GM19452 (cell line): ENCODE measurements around the gene EXOG.

Experiments used
- ATAC-seq: cut with Tn5 transposase; IDR thresholded peaks from one replicate; pipeline ENCODE4 v1.9.1; 2021; ENCODE audit not compliant: unreplicated experiment

EXOG gene

DNA sequence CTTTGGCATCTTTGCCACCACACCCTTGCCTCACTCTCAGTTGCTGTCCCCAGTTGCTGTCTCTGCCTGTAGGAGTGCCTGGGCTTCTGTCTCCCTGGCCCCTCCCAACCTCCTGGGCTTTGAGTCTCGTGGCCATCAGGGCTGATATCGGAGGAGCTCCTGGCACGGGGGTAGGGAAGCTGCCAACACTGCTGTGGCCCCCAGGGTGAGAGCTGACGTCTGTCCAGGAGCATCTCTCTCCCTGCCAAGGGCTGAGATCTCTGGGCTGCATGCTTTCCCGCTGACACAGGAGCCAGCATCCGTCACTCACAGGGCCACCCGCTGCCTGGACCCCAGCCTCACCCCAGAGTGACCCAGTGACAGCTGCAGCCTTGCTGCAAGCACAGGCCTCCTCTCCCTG, 47.4 kb downstream of the EXOG start:
- no peak for ATAC-seq

DNA sequence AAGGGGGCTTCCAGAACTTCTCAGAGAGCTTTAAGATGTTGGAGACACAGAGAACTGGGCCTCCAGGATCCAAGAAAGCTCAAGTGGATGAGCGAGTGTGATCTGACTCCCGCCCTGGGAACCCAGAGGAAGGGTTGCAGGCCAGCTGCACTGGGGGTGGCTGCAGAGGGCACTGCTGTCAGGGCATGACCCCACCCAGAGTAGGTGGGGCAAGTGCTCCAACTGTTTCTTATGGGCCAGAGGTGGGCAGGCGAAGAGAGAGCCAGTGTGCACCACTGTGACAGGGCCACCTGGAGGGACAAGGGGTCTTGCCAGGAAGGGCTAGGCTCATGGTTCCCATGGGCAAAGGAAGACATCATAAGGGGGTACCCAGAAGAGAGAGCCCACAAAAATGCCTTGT, 48.8 kb downstream of the EXOG start:
- no peak for ATAC-seq

DNA sequence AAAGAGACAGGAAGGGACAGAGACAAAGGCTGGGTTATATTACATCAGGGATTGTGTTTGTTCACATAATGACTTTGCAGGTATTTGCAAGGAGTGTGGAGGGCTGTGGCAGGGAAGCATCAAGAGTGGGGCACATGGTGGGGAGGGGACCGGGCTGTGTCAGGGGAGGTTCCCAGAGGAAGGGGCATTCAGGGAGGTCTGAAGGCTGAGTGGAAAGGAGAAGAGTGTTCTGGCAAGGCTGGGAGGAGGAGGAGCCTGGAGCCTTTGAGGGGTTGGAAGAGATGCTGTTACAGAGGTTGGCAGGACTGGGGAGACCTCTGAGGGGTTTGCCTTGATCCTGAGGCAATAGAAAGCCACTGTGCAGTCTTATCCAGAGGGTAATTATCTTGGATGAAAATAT, 49.4 kb downstream of the EXOG start:
- ATAC-seq, result no peak

DNA sequence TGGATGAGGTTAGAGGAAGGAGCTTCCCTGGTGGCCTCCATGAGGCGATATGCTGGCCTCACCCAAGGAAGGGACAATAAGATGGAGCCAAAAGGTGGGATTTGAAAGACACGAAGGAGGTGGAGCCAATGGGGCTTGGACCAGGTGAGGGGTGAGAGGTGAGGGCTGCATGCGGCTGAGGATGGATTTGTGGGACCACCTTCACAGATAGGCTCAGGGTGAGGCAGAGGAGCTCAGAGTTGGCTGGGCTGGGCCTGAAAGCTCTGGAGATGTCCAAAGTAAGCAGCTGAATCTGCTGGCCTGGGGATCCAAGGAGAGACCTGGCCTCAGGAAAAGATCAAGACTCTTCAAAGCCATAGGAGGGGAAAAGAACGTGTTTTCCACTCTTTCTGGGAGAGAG, 49.8 kb downstream of the EXOG start:
- no peak for ATAC-seq

DNA sequence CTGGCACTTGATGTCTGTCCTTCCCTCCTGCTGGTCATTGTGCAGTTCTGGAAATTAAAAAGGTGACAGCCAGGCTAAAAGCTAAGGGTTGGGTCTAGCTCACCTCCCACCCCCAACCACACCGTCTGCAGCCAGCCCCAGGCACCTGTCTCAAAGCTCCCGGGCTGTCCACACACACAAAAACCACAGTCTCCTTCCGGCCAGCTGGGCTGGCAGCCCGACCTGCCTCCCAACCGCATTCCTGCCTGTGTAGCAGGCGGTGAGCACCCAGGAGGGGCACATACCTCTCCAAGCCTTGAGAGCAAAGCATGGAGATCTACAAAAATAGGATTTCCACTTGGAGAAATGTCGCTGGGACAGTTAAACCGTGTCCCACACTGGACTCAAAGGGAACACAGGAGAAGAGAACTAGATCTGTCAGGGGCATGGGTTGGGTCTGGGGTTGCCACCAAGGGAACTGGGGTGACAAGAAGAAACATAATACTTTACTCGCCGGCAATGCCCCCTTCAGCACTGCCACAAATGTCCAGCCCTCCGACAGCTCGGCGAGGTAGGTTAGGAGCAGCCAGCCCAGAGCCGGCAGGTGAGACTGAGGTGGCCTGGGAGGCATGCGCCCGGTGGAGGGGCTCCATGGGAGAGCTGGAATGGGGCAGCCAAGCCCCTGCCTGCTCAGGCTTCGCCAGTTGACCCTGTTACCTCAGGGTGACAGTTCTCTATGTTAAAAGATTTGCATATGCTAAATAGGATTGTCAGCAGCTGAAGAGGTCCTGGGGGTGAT, 52.2 kb downstream of the EXOG start:
- ATAC-seq, result no peak

DNA sequence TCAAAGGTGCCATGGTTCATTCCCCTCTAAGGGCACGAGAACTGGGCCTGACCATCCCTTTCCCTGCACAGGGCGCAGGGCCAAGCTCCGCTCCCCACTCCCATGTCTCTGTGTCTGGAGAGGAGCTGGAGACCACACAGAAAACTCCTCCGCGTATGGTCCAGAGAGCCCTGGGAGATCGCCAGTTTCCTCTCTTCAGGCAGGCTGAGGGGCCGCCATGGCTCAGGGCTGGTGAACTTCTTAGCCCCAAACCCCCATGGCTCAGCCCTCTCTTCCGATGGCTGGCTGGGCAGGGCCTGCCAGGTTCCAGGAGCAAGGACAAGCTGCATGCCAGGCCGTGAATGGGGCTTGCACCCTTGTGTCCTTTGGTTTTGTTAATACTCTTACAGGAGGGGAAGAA, 52.9 kb downstream of the EXOG start:
- ATAC-seq, result no peak

DNA sequence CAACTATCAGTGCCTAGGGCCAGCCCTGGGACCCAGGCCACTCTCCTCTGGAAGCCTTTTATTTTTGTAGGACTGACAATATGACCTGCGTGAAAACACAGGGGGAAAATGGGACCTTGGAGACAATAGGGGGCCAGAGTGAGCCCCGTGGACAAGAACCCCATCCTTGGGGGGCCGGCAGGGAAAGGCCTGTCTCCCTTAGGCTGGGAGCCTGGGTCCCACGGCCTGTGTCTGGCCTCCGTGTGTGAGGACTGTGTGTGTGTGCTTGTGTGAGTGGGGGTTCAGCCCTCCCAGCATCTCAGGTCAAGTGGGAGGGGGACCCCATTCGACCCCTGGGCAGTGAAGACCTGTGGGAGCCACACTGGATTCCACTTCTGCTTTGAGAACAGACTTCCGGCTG, 53.3 kb downstream of the EXOG start:
- no peak for ATAC-seq

DNA sequence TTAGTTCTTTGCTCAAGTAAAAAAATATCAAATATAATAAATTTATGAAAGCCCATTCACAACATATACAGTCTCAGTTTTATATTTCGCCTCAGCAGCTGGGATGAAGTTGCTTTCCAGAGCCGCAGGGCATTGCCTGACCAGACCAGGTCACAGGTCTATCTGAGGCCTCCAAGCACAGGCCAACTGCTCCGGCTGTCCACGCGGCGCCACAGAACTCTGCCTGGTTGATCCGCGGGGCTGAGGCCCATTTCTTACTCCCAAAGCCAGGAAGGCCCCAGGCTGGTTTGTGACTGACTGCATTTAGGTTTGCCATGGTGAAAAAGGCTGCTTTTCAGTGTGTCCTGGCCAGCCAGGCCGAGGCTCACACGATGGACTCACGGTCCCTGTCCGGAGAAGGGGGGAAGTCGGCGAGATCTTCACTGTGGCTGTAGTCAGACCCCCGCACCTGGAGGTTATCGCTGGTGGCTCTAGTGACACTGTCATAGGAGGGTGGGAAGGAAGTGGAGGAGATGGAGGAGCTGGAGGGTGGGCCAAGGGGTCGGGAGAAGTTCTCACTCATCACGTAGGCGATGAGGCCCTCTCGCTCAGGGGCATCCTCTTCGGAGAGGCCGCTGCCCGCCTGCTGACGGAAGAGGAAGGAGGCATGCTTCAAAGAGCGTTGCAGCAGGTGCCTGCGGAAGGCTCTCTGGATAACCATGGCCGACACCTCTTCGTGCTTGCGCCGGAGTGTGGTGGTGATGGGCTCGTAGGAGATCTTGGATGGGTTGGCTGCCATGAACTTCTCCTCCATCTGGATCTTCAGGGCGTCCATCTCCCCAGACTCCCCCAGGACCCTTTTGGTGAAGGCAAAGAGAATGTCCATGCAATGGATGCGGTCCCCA, 54.1 kb downstream of the EXOG start:
- ATAC-seq, result no peak

DNA sequence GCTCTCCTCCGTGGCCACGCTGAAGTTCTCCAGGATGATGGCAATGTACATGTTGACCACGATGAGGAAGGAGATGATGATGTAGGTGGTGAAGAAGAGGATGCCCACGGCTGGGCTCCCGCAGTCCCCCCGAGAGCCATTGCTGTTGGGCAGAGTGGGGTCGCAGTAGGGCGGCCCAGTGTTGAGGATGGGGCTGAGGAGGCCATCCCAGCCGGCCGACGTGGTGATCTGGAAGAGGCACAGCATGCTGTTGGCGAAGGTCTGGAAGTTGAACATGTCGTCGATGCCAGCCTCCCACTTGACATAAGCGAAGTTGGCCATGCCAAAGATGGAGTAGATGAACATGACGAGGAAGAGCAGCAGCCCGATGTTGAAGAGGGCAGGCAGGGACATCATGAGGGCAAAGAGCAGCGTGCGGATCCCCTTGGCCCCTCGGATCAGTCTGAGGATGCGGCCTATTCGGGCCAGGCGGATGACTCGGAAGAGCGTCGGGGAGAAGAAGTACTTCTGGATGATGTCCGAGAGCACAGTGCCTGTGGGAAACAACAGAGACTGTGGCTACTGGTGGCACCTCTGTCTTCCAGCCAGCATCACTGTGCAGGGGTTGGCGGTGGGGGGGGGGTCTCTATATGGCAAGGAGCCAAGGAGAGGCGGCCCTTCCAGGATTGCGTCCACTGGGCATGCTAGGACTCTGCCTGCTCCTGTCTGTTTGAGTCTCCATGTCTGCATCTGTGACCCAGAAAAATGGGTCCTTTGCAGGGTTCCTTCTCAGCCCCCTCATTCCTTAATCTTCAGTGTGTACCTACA, 55.1 kb downstream of the EXOG start:
- ATAC-seq, result no peak

DNA sequence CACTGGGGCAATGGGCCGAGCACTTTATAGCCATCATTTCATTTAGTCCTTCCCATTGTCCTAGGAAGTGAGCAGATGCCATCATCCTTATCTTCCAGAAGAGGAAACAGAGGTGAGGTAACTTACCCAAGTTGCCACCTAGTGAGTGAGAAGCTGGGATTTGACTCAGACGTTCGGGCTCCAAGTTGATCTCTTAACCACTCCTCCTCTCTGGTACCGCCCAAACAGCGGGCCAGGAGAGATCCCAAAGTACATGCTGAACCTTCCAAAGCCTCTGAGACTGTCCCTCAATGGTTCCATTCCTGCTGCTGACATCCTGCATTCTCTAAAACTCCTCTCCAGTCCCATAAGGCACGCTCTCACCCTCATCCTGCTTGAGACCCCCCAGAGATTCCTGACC, 56.2 kb downstream of the EXOG start:
- ATAC-seq, result no peak

DNA sequence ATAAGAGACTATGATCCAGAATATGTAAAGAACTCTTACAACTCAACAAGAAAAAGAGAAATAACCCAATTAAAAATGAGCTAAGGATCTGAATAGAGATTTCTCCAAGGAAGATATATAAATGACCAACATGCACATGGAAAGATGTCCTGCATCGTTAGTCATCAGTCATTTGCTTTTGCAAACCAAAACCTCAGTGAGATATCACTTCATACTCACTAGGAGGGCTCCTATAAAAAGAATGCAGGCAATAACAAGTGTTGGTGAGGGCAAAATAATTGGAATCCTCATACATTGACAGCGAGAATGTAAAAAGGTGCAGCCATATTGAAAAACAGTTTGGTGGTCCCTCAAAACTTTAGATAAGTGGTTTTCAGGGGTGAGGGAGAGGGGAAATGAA, 56.9 kb downstream of the EXOG start:
- ATAC-seq, result no peak

DNA sequence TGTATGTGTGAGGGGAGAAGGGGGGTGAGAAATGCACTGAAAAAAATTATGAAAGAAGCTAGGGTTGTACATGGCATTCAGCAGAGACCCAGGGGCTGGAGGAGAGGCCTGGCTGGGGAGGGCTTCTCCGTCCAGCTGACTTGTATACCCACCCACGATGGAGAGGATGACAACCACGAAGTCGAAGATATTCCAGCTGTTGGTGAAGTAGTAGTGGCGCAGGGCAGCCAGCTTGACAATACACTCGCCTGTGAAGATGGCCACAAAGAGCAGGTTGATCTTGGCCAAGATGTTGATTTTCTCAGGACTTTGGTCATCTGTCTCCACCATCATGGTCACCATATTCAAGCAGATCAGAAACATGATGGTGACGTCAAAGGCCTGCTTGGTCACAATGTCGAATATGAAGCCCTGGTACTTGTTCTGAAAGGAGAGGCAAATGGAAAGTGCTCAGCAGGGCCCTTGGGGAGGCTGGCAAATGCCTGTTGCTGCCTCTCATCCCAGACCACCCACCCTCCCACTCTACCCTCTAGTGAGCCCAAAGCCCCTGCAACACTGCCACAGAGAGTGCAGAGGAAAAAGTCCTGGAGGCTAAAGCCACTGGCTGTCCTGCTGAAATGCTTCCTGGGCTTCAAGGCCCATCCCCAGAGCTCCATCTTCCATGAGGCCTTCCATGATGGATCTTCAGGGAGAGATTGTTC, 58.1 kb downstream of the EXOG start:
- no peak for ATAC-seq

DNA sequence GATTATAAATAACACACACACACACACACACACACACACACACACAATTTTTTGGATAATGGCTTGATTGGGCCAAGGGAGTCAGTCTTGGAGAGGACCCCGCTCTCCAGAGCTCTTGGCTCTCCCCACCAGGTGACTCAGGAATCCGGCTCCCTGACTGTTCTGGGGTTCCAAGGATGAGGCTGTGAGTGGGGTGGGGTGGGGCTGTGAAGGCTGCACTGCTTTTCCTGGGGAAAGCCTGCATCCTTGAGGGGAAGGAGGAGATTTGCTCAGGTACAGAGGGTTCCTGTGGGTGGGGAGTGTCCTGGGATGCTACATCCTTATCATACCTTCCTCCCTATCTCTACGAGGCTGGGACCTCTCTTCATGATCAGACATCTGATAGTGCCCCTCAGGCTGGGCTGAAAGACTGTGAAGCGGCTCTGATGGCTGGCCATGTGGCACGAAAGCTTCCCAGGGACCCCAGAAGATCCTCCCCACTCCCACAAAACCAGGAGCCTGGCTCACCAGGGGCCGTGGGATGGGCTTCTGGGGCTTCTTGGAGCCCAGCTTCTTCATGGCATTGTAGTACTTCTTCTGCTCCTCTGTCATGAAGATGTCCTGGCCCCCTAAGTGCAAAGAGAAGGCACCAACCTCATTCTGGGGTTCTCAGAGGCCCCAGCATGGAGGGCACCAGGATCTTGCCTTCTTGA, 59.2 kb downstream of the EXOG start:
- ATAC-seq, result no peak

DNA sequence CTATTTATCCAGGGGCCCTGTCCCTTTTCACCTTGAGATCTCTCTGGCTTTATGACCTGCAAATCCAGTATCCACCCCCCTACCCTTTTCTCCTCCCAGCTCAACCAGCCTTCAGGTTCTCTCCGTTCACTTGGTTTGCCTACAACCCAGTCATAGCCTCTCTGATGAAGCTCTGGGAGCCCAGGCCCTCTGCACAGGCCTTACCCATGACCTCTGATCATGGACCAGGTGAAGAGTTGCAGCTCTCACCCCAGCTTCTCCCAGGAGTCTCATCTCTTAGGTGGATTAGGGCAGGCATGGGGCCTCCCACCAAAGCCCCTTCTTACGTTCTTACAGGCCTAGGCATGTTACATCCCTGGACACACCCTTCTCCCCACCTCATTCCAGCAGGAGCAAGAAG, 59.8 kb downstream of the EXOG start:
- ATAC-seq, result no peak

DNA sequence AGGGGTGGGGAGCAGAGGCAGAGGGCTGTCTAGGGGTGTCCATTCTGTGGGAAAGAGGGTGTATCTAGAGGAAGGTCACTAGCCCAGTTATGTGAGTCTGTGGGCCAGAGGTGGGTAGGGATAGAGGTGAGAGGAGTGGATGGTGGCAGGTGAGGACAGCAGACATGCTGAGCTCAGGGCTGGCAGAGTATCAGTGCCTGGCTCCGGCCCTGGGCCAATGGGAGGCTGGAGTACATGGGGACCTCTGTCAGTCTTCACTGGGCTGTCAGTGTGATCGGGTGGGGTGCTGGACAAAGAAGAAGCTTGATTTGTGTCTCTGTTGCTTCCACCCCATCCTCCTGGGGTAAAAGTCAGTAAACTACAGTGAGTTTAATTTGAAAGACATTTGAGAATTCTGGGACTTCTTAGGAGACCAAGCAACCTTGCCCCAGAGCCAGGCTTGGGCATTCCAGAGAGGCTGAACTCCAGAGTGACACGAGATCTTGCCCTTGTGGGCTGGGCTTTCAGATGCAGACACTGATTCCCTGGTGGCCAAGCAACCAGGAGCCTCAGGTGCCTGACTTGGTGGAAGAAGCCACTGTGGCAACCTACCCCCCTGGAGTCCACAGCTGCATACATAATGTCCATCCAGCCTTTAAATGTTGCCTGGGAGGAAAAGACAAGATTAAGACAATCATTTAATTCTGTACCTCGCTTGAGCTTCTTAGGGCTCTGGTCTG, 60.7 kb downstream of the EXOG start:
- no peak for ATAC-seq

DNA sequence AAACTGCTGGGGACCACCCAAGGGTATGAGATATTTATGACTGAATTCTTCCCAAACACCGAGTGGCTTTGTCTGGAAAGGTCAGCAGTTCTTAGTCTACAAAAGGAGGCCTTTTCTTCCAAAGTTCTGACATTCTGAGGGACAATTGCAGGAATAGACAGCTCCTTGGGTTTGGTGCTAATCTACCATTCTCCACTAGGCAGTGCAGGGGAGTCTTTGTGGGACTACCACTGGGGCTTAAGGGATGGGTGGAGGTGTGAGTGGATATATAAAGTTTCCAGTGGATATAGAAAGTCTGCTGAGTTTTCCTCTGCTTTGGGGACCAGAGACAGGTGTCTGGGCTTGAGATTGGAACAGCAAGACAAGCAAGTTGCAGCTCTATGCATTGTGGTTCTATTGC, 62.7 kb downstream of the EXOG start:
- ATAC-seq, result no peak

DNA sequence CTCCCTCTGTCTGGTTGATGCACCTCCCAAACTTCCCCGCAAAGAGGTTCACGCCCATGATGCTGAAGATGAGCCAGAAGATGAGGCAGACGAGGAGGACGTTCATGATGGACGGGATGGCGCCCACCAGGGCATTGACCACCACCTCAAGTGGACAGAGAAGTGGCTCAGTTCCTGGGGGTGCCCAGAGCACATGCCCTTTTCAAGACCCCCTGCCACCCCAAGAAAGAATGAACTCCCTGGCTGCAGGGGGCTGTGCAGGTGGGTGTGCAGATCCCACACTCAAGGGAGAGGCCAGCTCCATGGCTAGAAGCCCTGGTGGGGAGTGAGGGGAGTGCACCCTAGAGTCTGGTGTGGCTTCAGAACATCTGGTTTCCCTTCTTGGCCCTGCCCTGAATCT, 64.1 kb downstream of the EXOG start:
- ATAC-seq, result no peak

DNA sequence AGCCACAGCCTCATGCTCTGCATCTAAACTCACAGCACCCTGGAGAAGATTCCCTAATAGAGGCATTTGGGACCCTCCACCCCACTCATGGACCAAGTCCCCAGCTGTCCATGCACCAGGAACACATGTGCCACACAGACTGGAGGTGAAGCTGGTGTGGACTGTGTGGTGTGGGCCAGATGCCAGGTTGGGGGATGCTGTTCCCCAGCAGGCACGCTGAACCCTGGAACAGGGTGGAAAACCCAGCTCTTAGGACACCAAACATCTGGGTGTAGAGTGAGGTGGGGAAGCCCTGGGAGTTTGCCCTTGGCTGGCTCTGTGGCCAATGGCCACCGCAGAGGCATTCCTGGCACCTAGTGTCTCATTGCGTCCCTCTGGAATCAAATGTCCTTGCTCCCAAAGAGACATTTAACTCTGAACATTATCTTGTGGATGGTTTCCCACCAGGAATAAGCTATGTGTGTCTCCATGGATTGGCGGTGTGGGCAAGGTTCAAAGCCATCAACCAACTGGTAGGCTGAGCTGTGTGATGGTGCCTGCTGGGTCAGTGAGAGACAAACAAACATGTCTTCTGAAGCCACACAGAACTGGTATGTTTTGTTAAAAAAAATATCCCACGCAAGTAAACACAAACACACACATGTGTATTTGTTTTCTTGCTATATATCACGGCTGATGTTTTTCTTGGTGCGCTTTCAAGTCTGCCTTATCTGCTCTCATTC, 65.0 kb downstream of the EXOG start:
- ATAC-seq, result no peak
